Measurements from ENCODE around the gene NR2E1.

The NR2E1 gene

DNA sequence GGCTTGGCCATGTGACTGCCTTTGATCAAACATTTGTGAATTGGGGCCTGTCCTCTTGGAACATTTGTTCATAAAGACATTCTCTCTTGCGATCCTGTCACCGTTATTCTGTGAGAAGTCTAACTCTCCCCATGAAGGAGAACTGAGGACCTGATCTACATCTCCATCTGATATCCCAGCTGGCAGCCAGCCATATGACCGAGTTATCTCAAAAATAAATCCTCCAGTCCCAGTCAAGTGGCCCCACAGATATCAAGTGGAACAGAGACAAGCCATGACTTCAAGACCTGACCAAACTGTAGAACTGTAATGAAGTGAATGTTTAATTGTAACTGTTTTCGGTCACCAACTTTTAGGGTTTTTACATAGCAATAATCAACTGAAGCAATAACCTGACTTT is 69.3 kb downstream of the NR2E1 start:
- TF ChIP-seq, protein P1, sequence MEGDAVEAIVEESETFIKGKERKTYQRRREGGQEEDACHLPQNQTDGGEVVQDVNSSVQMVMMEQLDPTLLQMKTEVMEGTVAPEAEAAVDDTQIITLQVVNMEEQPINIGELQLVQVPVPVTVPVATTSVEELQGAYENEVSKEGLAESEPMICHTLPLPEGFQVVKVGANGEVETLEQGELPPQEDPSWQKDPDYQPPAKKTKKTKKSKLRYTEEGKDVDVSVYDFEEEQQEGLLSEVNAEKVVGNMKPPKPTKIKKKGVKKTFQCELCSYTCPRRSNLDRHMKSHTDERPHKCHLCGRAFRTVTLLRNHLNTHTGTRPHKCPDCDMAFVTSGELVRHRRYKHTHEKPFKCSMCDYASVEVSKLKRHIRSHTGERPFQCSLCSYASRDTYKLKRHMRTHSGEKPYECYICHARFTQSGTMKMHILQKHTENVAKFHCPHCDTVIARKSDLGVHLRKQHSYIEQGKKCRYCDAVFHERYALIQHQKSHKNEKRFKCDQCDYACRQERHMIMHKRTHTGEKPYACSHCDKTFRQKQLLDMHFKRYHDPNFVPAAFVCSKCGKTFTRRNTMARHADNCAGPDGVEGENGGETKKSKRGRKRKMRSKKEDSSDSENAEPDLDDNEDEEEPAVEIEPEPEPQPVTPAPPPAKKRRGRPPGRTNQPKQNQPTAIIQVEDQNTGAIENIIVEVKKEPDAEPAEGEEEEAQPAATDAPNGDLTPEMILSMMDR (IDR thresholded peaks at IDR 0.05), result no peak

DNA sequence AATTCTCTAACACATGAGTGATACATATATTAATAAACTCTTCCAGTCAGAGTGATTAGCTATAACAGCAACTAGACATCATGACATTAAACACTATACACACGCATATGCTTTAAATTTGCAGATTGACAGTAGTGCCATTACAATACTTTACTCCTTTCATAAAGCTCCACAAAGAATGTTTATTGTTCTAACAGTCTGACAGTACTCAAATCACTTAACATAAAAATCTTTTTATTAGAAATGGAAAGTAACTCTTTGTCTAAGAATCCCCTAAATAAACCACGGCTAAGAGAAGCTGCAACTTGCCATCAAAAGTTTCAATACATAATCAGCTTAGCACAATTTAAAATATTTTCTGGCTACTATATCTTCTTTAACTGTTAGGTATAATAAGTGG is 71.0 kb downstream of the NR2E1 start:
- TF ChIP-seq, protein P1 (IDR thresholded peaks at IDR 0.05), result no peak

DNA sequence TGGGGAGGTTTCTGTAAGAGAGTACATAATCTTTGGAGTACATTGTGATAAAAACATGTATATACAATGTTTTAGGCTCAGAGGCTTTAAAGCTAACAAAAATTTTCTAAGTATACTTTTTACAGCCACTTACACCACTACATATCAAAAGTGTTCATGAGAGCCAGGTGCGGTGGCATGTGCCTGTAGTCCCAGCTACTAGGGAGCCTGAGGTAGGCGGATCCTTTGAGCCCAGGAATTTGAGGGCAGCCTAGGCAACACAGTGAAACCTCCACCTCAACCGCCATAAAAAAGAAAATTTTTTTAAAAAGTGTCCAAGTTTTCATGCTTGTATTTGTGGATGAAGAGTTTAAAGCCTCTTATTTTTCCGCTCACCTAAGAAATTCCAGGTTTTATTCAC is 72.5 kb downstream of the NR2E1 start:
- TF ChIP-seq, protein P1 (IDR thresholded peaks at IDR 0.05), result no peak
